Neural crest cell (in vitro differentiated cells): ENCODE data around the gene SLC25A3. TPM values are rescaled to one million over a fixed set of nuclear protein-coding genes. Genes with fewer than 3 reads are reported as not detected.
A peak's percentile ranks its signal among the peaks of the same experiment; 100 is the strongest.
"Not testable (repeated sequence)": the region's sequence is repeated elsewhere in the genome, so short reads cannot be mapped to it uniquely, and the experiment has no call there.

Experiments
- DNase-seq: peaks from one replicate; pipeline ENCODE4 v3.0.0; 2021; ENCODE audit warnings: low read depth, mixed read lengths, low spot score
- H3K27ac Mint-ChIP-seq: one replicate; pipeline ENCODE4 v1.8.0; 2021; ENCODE audit warnings: mild to moderate bottlenecking, mixed read lengths; ENCODE audit not compliant: unreplicated experiment
- H3K27me3 Mint-ChIP-seq: 2 replicates; pipeline ENCODE4 v1.8.0; 2021; ENCODE audit warnings: low read depth, mild to moderate bottlenecking, mixed read lengths
- H3K36me3 Mint-ChIP-seq: 2 replicates; pipeline ENCODE4 v1.8.0; 2021; ENCODE audit warnings: low read depth, mild to moderate bottlenecking, mixed read lengths
- H3K4me1 Mint-ChIP-seq: 2 replicates; pipeline ENCODE4 v1.8.0; 2021; ENCODE audit warnings: mixed read lengths
- H3K4me3 Mint-ChIP-seq: one replicate; pipeline ENCODE4 v1.8.0; 2021; ENCODE audit warnings: mild to moderate bottlenecking, mixed read lengths
- H3K9me3 Mint-ChIP-seq: 2 replicates; pipeline ENCODE4 v1.8.0; 2021; ENCODE audit warnings: mixed read lengths
- total RNA-seq: library from RNA; stranded (reverse); gene quantifications from 2 replicates; pipeline ENCODE4 v1.2.1, GENCODE V29; 2021
- TF ChIP-seq, protein P1 (sequence below): fragments of 200-600 bp; sonication (generic); conservative IDR thresholded peaks from 2 replicates; pipeline ENCODE4 v1.5.0; 2021; ENCODE audit warnings: antibody characterized with exemption, mild to moderate bottlenecking

SLC25A3 gene
- total RNA-seq, 1 donor from 2014 or later: 856 TPM

DNA sequence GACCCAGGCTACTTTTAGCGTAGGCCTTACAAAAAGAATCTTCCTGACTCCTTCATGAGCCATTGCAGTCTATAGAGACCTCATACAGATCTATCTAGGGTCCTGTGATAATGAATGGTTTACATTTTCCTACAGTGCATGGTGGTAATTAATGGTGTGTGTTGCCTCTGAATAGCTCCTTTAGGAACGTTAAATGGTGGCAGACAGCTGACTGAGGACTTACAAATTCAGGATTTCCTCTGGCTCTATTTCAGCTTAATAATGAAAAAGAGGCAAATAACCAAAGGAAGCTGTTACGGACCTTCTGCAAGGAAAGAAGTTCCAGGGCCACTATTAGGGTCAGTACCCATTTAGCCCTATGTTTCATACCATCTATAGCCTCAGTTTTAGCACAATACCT, 46.0 kb downstream of the SLC25A3 start:
- Mint-ChIP-seq H3K36me3 (no peaks in the 10 kb centered on the region), H3K27me3 (no peaks in the 10 kb centered on the region), H3K27ac (no peak overlapping the region), H3K4me3 (peak overlapping the region; percentile 62), H3K4me1 (peaks cover 8% of the 10 kb centered on the region), H3K9me3 (no peaks in the 10 kb centered on the region)
- TF ChIP-seq, protein P1, sequence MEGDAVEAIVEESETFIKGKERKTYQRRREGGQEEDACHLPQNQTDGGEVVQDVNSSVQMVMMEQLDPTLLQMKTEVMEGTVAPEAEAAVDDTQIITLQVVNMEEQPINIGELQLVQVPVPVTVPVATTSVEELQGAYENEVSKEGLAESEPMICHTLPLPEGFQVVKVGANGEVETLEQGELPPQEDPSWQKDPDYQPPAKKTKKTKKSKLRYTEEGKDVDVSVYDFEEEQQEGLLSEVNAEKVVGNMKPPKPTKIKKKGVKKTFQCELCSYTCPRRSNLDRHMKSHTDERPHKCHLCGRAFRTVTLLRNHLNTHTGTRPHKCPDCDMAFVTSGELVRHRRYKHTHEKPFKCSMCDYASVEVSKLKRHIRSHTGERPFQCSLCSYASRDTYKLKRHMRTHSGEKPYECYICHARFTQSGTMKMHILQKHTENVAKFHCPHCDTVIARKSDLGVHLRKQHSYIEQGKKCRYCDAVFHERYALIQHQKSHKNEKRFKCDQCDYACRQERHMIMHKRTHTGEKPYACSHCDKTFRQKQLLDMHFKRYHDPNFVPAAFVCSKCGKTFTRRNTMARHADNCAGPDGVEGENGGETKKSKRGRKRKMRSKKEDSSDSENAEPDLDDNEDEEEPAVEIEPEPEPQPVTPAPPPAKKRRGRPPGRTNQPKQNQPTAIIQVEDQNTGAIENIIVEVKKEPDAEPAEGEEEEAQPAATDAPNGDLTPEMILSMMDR: no peak
- DNase-seq: no peak

DNA sequence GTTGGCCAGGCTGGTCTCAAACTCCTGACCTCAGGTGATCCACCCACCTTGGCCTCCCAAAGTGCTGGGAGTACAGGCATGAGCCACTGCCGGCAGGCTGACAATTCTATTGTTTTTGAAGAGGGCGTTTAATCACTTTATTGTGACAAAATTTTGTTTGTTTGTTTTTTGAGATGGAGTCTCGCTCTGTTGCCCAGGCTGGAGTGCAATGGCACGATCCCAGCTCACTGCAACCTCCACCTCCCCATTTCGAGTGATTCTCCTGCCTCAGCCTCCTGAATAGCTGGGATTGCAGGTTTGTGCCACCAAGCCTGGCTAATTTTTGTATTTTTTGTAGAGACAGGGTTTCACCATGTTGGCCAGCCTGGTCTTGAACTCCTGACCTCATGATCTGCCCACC, 49.3 kb downstream of the SLC25A3 start:
- peak overlapping the region; percentile 97 for H3K4me3 Mint-ChIP-seq
- not testable (repeated sequence) for H3K9me3 Mint-ChIP-seq, H3K27ac Mint-ChIP-seq

DNA sequence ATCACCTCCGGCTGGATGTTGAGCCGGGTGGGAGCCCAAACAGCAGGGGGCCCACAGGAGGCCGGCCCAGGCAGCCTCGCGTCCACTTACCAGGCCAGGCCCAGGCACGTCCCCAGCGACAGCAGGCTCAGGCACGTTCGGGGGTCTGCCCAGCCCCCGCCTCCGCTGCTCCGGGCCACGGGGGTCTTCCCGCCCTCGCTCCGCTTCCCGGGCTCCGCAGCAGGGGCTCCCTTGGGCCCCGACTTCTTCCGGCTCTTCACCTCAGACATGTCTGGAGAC, 50.9 kb downstream of the SLC25A3 start:
- peaks cover 3% of the 10 kb centered on the region for H3K36me3 Mint-ChIP-seq
- no peaks in the 10 kb centered on the region for H3K27me3 Mint-ChIP-seq
- H3K4me3 Mint-ChIP-seq: peak overlapping the region; percentile 97
- TF ChIP-seq, protein P1: no peak
- H3K9me3 Mint-ChIP-seq: no peaks in the 10 kb centered on the region
- peak overlapping the region; percentile 82 for H3K27ac Mint-ChIP-seq
- DNase-seq: no peak
- peaks cover 25% of the 10 kb centered on the region for H3K4me1 Mint-ChIP-seq

More for the DNA sequence above, 49.3 kb downstream of the SLC25A3 start:
- not testable (repeated sequence) for H3K36me3 Mint-ChIP-seq, DNase-seq, H3K27me3 Mint-ChIP-seq
- H3K4me1 Mint-ChIP-seq: peaks cover 21% of the 10 kb centered on the region

DNA sequence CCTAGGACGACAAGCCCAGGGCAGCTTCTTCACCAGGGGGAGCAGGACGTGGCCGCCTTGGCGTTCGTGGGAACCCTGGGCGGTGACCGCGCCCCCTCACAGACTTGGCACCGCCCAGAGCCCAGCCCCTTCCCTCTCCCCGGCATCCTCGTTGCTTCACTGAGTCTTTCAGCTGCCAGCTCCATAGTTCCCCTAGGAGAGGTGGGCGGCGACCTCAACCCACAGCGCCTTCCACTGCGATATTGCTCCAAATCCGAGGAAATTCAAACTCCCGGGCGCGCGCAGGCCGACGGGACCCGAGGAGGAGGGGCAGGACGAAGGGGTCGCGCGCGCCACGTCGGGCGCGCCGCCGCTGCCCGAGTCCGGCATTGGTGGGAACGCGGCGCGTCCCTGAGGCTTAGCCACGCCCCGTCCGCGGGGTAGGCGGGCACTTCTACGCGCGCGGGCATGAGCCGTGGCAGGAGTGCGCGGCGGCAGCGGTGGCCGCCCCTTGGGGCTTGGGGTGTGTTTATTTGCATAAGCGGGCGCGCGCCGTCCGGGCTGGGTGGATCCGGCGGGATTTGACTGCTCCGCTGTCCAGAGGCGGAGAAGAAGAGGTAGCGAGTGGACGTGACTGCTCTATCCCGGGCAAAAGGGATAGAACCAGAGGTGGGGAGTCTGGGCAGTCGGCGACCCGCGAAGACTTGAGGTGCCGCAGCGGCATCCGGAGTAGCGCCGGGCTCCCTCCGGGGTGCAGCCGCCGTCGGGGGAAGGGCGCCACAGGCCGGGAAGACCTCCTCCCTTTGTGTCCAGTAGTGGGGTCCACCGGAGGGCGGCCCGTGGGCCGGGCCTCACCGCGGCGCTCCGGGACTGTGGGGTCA, 51.5 kb downstream of the SLC25A3 start, which contains the start of the genes APAF1 and IKBIP:
APAF1 (plus strand) TSS at position 579 of the 860 bp plus-strand sequence. CDS start 3,070 bp downstream, outside the sequence.
IKBIP (minus strand) TSS at position 77 of the 860 bp plus-strand sequence. CDS start 87 bp downstream, outside the sequence.
- TF ChIP-seq, protein P1: no peak
- Mint-ChIP-seq H3K27me3 (no peaks in the 10 kb centered on the region), H3K36me3 (peaks cover 7% of the 10 kb centered on the region), H3K9me3 (no peaks in the 10 kb centered on the region), H3K4me1 (peaks cover 25% of the 10 kb centered on the region), H3K4me3 (peak within 1 kb of the TSS; percentile 97), H3K27ac (peak within 1 kb of the TSS; percentile 97)
- DNase-seq: peak; percentile 95

DNA sequence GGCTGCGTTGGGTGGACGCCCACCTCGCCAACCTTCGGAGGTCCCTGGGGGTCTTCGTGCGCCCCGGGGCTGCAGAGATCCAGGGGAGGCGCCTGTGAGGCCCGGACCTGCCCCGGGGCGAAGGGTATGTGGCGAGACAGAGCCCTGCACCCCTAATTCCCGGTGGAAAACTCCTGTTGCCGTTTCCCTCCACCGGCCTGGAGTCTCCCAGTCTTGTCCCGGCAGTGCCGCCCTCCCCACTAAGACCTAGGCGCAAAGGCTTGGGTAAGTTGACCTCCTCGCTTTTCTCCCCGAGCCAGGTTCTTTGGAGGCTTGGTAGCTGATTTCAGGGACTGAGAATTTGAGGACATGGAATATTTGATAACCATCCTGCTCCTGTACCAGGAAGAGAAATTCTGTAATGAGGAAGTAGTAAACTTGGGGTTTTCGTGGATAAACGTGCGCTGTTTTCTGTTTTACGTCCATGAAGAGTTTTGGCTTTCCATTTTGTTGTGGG, 52.1 kb downstream of the SLC25A3 start:
- H3K27ac Mint-ChIP-seq: peak overlapping the region; percentile 87
- TF ChIP-seq, protein P1: no peak
- H3K9me3 Mint-ChIP-seq: no peaks in the 10 kb centered on the region
- no peaks in the 10 kb centered on the region for H3K27me3 Mint-ChIP-seq
- peaks cover 7% of the 10 kb centered on the region for H3K36me3 Mint-ChIP-seq
- DNase-seq: no peak
- H3K4me1 Mint-ChIP-seq: peaks cover 25% of the 10 kb centered on the region
- H3K4me3 Mint-ChIP-seq: peak overlapping the region; percentile 97
